Activated T-helper 2 cell treated with anti-CD3 and anti-CD28 coated beads, Interferon-gamma antibody, Interleukin-2, Interleukin-4, amounts not matched to agents 10 μg/mL and 5 μg/mL and 100 μg/mL, durations not matched to agents 14 hours and 24 hours and 36 hours (primary cell): ENCODE data around the gene RFWD3. TPM values are rescaled to one million over a fixed set of nuclear protein-coding genes. Genes with fewer than 3 reads are reported as not detected.
A peak's percentile ranks its signal among the peaks of the same experiment; 100 is the strongest.

ENCODE experiments used
- DNase-seq: peaks from one replicate; pipeline ENCODE4 v3.0.0; 2021; ENCODE audit warnings: low spot score
- H3K27ac Mint-ChIP-seq: one replicate; pipeline ENCODE4 v1.8.0; 2021; ENCODE audit warnings: mixed read lengths
- H3K27me3 Mint-ChIP-seq: one replicate; pipeline ENCODE4 v1.8.0; 2021; ENCODE audit warnings: low read depth, mixed read lengths
- H3K36me3 Mint-ChIP-seq: one replicate; pipeline ENCODE4 v1.8.0; 2021; ENCODE audit warnings: low read depth, mixed read lengths
- H3K4me1 Mint-ChIP-seq: one replicate; pipeline ENCODE4 v1.8.0; 2021; ENCODE audit warnings: low read depth, mixed read lengths
- H3K4me3 Mint-ChIP-seq: one replicate; pipeline ENCODE4 v1.8.0; 2021; ENCODE audit warnings: low read depth, mild to moderate bottlenecking, moderate library complexity, mixed read lengths
- H3K9me3 Mint-ChIP-seq: one replicate; pipeline ENCODE4 v1.8.0; 2021; ENCODE audit warnings: mixed read lengths
- intact Hi-C: fragments of 100-400 bp; cut with micrococcal nuclease; formaldehyde crosslinking; loops from one replicate; pipeline ENCODE4 v1.15.1; 2023
- total RNA-seq: library from RNA; stranded (reverse); gene quantifications from 2 replicates; pipeline ENCODE4 v1.2.3, GENCODE V29; 2022

The RFWD3 gene
- total RNA-seq, 1 donor from 2014 or later: 94.5 TPM

DNA sequence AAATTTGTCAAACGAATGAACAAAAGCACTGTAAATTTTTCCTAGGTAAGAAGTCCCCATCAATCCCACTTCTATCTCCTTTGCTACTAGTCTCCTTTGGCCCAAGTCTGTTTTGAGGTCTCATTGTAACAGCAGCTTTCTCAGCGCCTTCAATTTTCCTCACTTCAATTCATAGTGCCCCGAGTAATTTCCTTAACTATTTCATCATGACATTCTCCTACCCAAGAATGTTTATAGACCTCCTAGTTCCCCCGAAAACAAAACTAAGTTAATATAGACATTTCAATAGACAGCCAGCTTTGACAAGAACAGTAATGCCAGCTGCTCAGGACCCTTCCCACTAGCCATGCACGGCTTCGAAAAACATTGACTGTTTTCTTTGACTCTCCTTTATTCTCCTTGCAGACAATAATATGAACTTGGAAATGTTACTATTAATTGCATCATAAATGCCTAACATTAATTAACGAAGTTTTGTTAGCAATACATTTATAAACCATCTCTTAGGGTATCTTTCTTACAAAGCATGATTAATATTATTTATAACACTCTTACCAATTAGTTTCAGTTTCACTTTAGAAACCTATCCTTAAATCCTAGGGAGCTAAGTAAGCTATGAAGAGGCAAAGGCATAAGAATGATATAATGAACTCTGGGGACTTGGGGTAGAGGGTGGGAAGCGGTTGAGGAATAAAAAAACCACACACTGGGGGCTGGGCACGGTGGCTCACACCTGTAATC, 82.6 kb downstream of the RFWD3 start:
- no peak overlapping the region for H3K27ac Mint-ChIP-seq
- DNase-seq: no peak
- H3K4me1 Mint-ChIP-seq: peaks cover 31% of the 10 kb centered on the region
- H3K27me3 Mint-ChIP-seq: no peaks in the 10 kb centered on the region
- no peaks in the 10 kb centered on the region for H3K9me3 Mint-ChIP-seq
- intact Hi-C loops: no loop called here
- peaks cover 17% of the 10 kb centered on the region for H3K36me3 Mint-ChIP-seq
- no peak overlapping the region for H3K4me3 Mint-ChIP-seq

DNA sequence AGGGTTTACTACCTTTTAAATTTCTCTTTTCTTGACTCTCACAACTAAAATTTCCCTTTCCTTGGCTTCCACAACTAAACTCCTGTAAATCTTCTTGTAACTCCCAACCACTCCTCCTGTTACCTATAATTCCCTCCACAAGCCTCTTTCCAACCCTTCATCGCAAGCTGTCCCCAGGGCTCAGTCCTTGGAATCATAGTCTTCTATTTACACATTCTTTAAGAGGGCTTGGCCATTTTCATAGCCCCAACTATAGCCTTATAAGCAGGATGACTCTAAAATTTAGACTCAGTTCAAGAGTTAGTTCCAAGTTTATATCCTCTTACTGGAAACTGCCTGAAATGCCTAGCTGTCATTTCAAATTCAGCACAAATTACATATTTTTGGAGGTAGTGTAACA, 83.7 kb downstream of the RFWD3 start:
- H3K36me3 Mint-ChIP-seq: peaks cover 12% of the 10 kb centered on the region
- peaks cover 41% of the 10 kb centered on the region for H3K4me1 Mint-ChIP-seq
- H3K9me3 Mint-ChIP-seq: no peaks in the 10 kb centered on the region
- no peak overlapping the region for H3K4me3 Mint-ChIP-seq
- no peak overlapping the region for H3K27ac Mint-ChIP-seq
- intact Hi-C loops: no loop called here
- DNase-seq: no peak
- H3K27me3 Mint-ChIP-seq: no peaks in the 10 kb centered on the region

GRCh38 chr16:74580833-74581232, 85.8 kb downstream of the RFWD3 start:
- H3K9me3 Mint-ChIP-seq: no peaks in the 10 kb centered on the region
- H3K4me1 Mint-ChIP-seq: peaks cover 36% of the 10 kb centered on the region
- peaks cover 2% of the 10 kb centered on the region for H3K36me3 Mint-ChIP-seq
- no peak overlapping the region for H3K4me3 Mint-ChIP-seq
- DNase-seq: no peak
- intact Hi-C loops: no loop called here
- H3K27ac Mint-ChIP-seq: no peak overlapping the region
- H3K27me3 Mint-ChIP-seq: no peaks in the 10 kb centered on the region

DNA sequence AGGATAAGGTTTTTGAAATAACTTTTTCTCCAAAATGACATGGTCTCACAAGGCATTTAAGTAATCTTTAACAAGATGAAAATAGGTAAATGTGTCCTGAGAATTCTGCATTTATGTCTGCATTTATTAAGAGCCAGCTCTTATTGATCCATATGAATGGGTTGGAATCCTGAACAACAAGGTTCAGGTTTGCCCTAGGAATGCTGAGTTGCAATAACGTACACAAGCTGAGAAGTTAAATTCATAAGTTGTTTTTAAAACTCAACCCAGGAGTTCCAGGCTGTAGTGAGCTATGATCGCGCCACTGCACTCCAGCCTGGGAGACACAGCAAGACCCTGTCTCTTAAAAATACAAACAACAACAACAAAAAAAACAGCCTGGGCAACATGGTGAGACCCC, 87.8 kb downstream of the RFWD3 start:
- Mint-ChIP-seq H3K9me3 (no peaks in the 10 kb centered on the region), H3K27me3 (no peaks in the 10 kb centered on the region), H3K4me3 (no peak overlapping the region), H3K4me1 (peaks cover 30% of the 10 kb centered on the region), H3K27ac (no peak overlapping the region), H3K36me3 (peaks cover 3% of the 10 kb centered on the region)
- intact Hi-C loops: loop anchor here (1.0 kb wide), 2 partner anchors 30 to 85 kb away; no protein-coding TSS in a partner anchor
- DNase-seq: no peak

- no peak for DNase-seq
- Mint-ChIP-seq H3K36me3 (peaks cover 3% of the 10 kb centered on the region), H3K27ac (no peak overlapping the region), H3K4me3 (no peak overlapping the region), H3K9me3 (no peaks in the 10 kb centered on the region), H3K27me3 (no peaks in the 10 kb centered on the region), H3K4me1 (peaks cover 28% of the 10 kb centered on the region)
- intact Hi-C loops: loop anchor here (1.0 kb wide), 2 partner anchors 31 to 84 kb away; no protein-coding TSS in a partner anchor
Observed at GRCh38 chr16:74578433-74578832, 88.2 kb downstream of the RFWD3 start.

DNA sequence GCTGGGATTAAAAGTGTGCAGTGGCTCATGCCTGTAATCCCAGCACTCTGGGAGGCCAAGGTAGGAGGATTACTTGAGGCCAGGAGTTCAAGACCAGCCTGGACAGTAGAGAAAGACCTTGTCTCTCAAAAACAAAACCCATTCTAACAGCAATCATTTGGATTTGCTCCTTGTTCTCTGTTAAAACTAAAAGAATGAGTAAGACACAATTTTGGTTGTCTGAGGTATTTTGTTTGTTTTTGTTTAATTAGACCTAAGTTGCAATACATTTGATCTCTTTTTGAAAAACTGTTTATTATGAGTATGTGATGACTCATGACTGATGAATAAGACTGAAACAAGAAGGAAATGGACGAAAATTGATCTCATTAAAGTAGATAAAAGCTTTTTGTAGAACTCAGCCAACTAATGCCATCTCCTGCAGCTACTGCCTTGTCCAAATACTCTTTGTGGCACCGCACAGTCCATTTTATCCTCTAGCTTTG, 88.8 kb downstream of the RFWD3 start:
- Mint-ChIP-seq H3K4me3 (no peak overlapping the region), H3K27ac (peak overlapping the region; percentile 0), H3K27me3 (no peaks in the 10 kb centered on the region), H3K9me3 (no peaks in the 10 kb centered on the region), H3K36me3 (peaks cover 3% of the 10 kb centered on the region), H3K4me1 (peaks cover 28% of the 10 kb centered on the region)
- intact Hi-C loops: loop anchor here (1.0 kb wide), 2 partner anchors 31 to 84 kb away; no protein-coding TSS in a partner anchor
- DNase-seq: no peak

DNA sequence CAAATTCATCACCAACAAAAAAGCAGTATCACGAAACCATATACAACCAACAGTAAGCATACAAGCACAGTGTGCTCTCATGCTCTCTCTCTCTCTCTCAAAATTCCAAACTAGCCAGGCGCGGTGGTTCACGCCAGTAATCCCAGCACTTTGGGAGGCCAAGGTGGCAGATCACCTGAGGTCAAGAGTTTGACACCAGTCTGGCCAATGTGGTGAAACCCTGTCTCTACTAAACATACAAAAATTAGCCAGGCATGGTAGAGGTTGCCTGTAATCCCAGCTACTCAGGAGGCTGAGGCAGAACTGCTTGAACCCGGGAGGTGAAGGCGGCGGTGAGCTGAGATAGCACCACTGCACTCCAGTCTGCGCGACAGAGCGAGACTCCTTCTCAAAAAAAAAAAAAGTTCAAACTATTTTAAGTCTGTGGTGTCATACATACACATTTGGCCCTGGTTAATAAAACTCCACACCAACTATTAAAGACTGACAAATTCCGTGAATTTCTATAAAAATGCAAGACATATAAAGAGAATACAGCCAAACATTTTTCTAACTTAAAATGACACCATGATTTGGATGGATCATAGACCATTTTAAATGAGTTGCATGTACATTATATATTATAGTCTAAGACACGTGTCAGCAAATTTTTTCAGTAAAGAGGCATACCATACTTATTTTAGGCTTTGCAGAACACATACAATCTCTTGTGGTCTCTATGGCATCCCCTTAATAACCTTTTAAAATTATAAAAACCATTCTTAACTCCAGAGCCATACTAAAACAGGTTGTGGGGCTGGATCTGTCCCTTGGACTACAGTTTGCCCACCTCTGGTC, 90.7 kb downstream of the RFWD3 start:
- Mint-ChIP-seq H3K4me3 (no peak overlapping the region), H3K27me3 (no peaks in the 10 kb centered on the region), H3K27ac (no peak overlapping the region), H3K36me3 (peaks cover 3% of the 10 kb centered on the region), H3K9me3 (no peaks in the 10 kb centered on the region), H3K4me1 (peaks cover 29% of the 10 kb centered on the region)
- DNase-seq: no peak
- intact Hi-C loops: no loop called here

- Mint-ChIP-seq H3K27ac (no peak overlapping the region), H3K4me1 (peaks cover 23% of the 10 kb centered on the region), H3K36me3 (peaks cover 3% of the 10 kb centered on the region), H3K27me3 (no peaks in the 10 kb centered on the region), H3K4me3 (no peak overlapping the region), H3K9me3 (no peaks in the 10 kb centered on the region)
- no peak for DNase-seq
- intact Hi-C loops: no loop called here
Observed at GRCh38 chr16:74575175-74575806, 91.4 kb downstream of the RFWD3 start.

GRCh38 chr16:74574146-74574545, 92.5 kb downstream of the RFWD3 start:
- Mint-ChIP-seq H3K36me3 (peaks cover 3% of the 10 kb centered on the region), H3K4me3 (no peak overlapping the region), H3K27ac (no peak overlapping the region), H3K27me3 (no peaks in the 10 kb centered on the region), H3K4me1 (peaks cover 23% of the 10 kb centered on the region), H3K9me3 (no peaks in the 10 kb centered on the region)
- no peak for DNase-seq
- intact Hi-C loops: no loop called here

DNA sequence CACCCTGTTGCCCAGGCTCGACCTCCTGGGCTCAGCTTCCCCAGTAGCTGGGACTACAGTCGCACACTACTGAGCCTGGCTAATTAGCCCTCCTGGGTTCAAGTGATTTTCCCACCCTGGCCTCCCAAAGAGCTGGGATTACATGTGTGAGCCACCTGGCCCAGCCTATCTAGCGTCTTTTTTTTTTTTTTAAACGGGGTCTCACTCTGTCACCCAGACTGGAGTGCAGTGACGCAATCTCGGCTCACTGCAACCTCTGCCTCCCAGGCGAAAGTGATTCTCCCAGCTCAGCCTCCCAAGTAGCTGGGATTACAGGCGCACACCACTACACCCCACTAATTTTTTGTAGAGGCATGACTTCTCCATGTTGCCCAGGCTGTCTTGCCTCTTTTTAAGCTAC, 93.1 kb downstream of the RFWD3 start:
- Mint-ChIP-seq H3K4me3 (no peak overlapping the region), H3K27ac (no peak overlapping the region), H3K36me3 (peaks cover 3% of the 10 kb centered on the region), H3K27me3 (no peaks in the 10 kb centered on the region), H3K4me1 (peaks cover 24% of the 10 kb centered on the region), H3K9me3 (no peaks in the 10 kb centered on the region)
- no peak for DNase-seq
- intact Hi-C loops: no loop called here
